SK-N-MC (cell line): ENCODE results near the gene CC2D2B.
A peak's percentile ranks its signal among the peaks of the same experiment; 100 is the strongest.
"Not testable (repeated sequence)": the region's sequence is repeated elsewhere in the genome, so short reads cannot be mapped to it uniquely, and the experiment has no call there.

Experiments used
- DNase-seq: peaks from one replicate; pipeline ENCODE4 v3.0.0-alpha.2; 2011; ENCODE audit warnings: low read depth, low spot score
- H3K27ac ChIP-seq: fragments of 200-600 bp; sonication (generic); 2 replicates; pipeline ENCODE4 v1.5.1; 2016; ENCODE audit warnings: mixed run types
- H3K36me3 ChIP-seq: fragments of 200-600 bp; sonication (generic); 2 replicates; pipeline ENCODE4 v1.6.1; 2017; ENCODE audit warnings: antibody characterized with exemption, low read length, mixed read lengths; ENCODE audit not compliant: insufficient read depth
- H3K4me3 ChIP-seq: fragments of 200-600 bp; sonication (generic); 2 replicates; pipeline ENCODE4 v1.5.1; 2016
- H3K9ac ChIP-seq: fragments of 200-600 bp; sonication (generic); 2 replicates; pipeline ENCODE4 v1.8.0; 2017; ENCODE audit warnings: mixed run types, mixed read lengths; ENCODE audit not compliant: insufficient read length
- H3K9me3 ChIP-seq: fragments of 200-600 bp; sonication (generic); 2 replicates; pipeline ENCODE4 v1.6.1; 2017; ENCODE audit warnings: low read depth, mild to moderate bottlenecking, antibody characterized with exemption, low read length, moderate library complexity, mixed read lengths
- EZH2 ChIP-seq: fragments of 200-600 bp; sonication (generic); IDR thresholded peaks from one replicate; pipeline ENCODE4 v1.6.1; 2017; ENCODE audit warnings: antibody characterized with exemption
- FOXP2 ChIP-seq: optimal IDR thresholded peaks from 2 replicates; pipeline ENCODE3; 2011; ENCODE audit warnings: mild to moderate bottlenecking, moderate library complexity; ENCODE audit not compliant: insufficient read depth; ENCODE audit errors: extremely low read length, control extremely low read depth
- POLR2AphosphoS5 ChIP-seq: IDR thresholded peaks from 2 replicates; pipeline ENCODE4 v1.6.1; 2012; ENCODE audit warnings: mild to moderate bottlenecking, low read depth, low read length, borderline replicate concordance

Gene CC2D2B

GRCh38 chr10:95906677-95907455 lies 909 bp upstream of the CC2D2B start:
- peak overlapping the region; percentile 76 for H3K9ac ChIP-seq
- H3K36me3 ChIP-seq: peaks cover 3% of the 10 kb centered on the region; the same call in 1 of the 2 replicates
- no peak for DNase-seq
- H3K9me3 ChIP-seq: no peaks in the 10 kb centered on the region
- peak overlapping the region; percentile 84 for H3K4me3 ChIP-seq
- no peak overlapping the region for H3K27ac ChIP-seq
- TF ChIP-seq FOXP2 (no peak), EZH2 (no peak), POLR2AphosphoS5 (no peak)

- Histone ChIP-seq H3K9me3 (no peaks in the 10 kb centered on the region), H3K27ac (no peak overlapping the region), H3K9ac (no peak overlapping the region), H3K36me3 (no peaks in the 10 kb centered on the region; the same call in 1 of the 2 replicates), H3K4me3 (peak overlapping the region; percentile 84)
- DNase-seq: no peak
- no peak for TF ChIP-seq EZH2
- no peak for TF ChIP-seq FOXP2
- no peak for TF ChIP-seq POLR2AphosphoS5
These were observed 675 bp downstream of the CC2D2B start for GRCh38 chr10:95908450-95908849.

GRCh38 chr10:95909561-95909960 lies 1.8 kb downstream of the CC2D2B start:
- no peak for DNase-seq
- Histone ChIP-seq H3K36me3 (no peaks in the 10 kb centered on the region), H3K4me3 (no peak overlapping the region), H3K9me3 (no peaks in the 10 kb centered on the region), H3K9ac (no peak overlapping the region), H3K27ac (no peak overlapping the region)
- TF ChIP-seq FOXP2 (no peak), EZH2 (no peak), POLR2AphosphoS5 (no peak)

- DNase-seq: not testable (repeated sequence)
These were observed 8.3 kb downstream of the CC2D2B start for GRCh38 chr10:95916039-95916438.

DNA sequence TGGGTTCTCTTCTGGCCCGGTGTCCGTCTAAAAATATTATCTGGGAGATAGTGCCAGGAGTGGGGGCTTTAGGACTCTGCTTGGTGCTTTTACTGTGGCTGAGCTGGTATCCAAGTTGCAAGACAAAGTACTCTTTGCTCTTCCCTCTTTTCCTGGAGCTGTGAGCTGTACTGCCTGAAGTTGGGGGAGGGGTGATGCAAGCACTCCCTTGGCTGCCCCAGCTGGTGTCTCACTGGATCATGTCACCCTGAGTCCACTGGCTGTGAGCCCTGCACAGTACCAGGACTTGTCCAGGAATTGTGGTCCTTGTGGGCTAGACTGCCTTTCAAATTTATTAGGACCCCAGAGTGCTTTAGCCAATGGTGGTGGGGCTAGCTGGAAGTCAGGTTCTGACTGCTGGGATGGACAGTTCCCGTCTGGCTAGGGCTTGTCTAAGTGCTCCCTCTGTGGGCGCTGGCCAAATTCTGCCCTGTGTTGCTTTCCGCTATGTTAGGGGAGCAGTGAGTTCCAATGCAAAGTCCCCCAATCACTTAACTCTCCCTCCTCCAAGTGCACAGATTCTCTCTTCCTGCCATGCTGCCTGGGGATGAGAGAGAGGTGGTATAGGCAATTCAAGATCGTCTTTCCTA lies 13.1 kb downstream of the CC2D2B start:
- H3K9me3 ChIP-seq: no peaks in the 10 kb centered on the region
- no peak overlapping the region for H3K27ac ChIP-seq
- no peak for TF ChIP-seq POLR2AphosphoS5
- no peak for TF ChIP-seq EZH2
- TF ChIP-seq FOXP2: no peak
- no peaks in the 10 kb centered on the region for H3K36me3 ChIP-seq
- no peak overlapping the region for H3K9ac ChIP-seq
- DNase-seq: no peak
- no peak overlapping the region for H3K4me3 ChIP-seq

More at GRCh38 chr10:95916039-95916438, 8.3 kb downstream of the CC2D2B start:
- not testable (repeated sequence) for H3K9me3 ChIP-seq, H3K9ac ChIP-seq, H3K27ac ChIP-seq, H3K4me3 ChIP-seq, H3K36me3 ChIP-seq

- no peak for TF ChIP-seq EZH2
- no peak for TF ChIP-seq POLR2AphosphoS5
- TF ChIP-seq FOXP2: no peak
- no peak for DNase-seq
- Histone ChIP-seq H3K4me3 (no peak overlapping the region), H3K36me3 (no peaks in the 10 kb centered on the region), H3K9me3 (no peaks in the 10 kb centered on the region), H3K9ac (no peak overlapping the region), H3K27ac (no peak overlapping the region)
These were observed 17.3 kb downstream of the CC2D2B start for GRCh38 chr10:95925033-95925432.

- no peak overlapping the region for H3K27ac ChIP-seq
- no peaks in the 10 kb centered on the region for H3K9me3 ChIP-seq
- no peak overlapping the region for H3K9ac ChIP-seq
- no peak overlapping the region for H3K4me3 ChIP-seq
- TF ChIP-seq POLR2AphosphoS5 (no peak), FOXP2 (no peak), EZH2 (no peak)
- no peak for DNase-seq
- no peaks in the 10 kb centered on the region for H3K36me3 ChIP-seq
These were observed 27.7 kb downstream of the CC2D2B start for GRCh38 chr10:95935429-95935828.

DNA sequence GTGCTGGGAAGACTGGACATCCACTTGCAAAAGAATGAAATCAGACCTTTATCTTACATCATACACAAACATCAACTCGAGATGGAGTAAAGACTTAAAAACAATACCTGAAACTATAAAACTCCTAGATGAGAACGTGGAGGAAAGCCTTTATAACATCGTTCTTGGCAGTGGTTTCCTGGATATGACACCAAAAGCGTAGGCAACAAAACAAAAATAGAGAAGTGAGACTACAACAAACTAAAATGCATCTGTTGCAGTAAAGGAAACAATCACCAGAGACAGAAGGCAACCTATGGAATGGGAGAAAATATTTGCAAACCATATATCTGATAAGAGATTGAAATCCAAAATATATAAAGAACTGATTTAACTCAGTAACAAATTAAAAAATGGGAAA lies 33.3 kb downstream of the CC2D2B start:
- no peak overlapping the region for H3K4me3 ChIP-seq
- no peak for TF ChIP-seq EZH2
- TF ChIP-seq POLR2AphosphoS5: no peak
- no peak for TF ChIP-seq FOXP2
- no peak for DNase-seq
- no peak overlapping the region for H3K27ac ChIP-seq
- no peaks in the 10 kb centered on the region for H3K36me3 ChIP-seq
- H3K9ac ChIP-seq: no peak overlapping the region
- H3K9me3 ChIP-seq: no peaks in the 10 kb centered on the region
